ENCODE results near the gene SLC1A7.

The SLC1A7 gene

DNA sequence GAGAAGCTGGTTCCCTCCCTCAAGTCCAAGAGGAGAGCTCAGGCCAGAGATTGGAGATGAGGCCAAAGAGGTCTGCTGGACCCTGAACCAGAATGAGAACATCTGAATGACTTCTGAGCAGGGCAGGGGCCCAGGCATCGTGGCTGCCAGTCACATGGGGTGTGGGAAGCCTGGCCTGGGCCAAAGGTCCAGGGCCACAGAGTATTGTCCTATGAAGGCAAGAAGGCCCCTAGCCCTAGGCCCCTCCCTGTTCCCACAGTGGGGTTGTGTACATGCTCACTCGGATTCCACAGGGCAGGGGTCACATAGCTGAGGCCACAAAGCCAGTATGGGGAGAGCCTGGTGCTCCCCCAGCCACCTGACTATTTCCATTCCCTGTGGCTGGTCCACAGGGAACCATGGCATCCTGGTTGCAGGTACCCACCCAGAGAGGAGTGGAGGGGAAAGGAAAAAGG, 18.5 kb upstream of the SLC1A7 start:
- DNase-seq (ENCODE audit: low spot score) = no peak

DNA sequence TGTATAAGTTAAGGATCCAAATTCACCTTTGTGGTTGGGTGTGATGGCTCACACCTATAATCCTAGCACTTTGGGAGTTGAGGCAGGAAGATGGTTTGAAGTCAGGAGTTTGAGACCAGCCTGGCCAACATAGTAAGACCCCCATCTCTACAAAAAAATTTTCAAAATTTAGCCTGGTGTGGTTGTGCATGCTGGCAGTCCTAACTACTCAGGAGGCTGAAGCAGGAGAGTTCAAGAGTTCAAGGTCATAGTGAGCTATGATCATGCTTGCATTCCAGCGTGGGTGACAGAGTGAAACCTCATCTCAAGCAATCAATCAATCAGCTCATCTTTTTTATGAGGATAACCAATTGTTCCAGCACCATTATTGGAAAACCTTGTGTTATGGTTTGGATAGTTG, 16.5 kb upstream of the SLC1A7 start:
- DNase-seq (ENCODE audit: low spot score) = no peak

GRCh38 chr1:53156783-53157182, 14.3 kb upstream of the SLC1A7 start:
- DNase-seq (ENCODE audit: low spot score) = no peak

DNA sequence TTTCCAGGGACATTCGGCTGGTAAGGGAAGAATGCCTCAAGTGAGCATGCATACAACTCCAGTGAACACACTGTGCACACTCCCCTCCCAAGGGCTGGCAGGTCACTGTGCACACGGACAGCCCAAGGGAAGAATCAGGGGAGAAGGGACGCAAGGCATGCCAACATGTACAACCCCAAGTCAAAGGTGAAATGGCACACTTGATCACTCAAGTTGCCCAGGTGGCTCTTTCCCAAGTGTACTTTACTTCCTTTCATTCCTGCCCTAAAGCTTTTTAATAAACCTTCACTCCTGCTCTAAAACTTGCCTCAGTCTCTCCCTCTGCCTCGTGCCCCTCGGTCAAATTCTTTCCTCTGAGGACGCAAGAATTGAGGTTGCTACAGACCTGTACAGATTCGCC, 13.5 kb upstream of the SLC1A7 start:
- no peak for DNase-seq (ENCODE audit: low spot score)

- DNase-seq (ENCODE audit: low spot score) = no peak
Measured at GRCh38 chr1:53155534-53155933, 13.1 kb upstream of the SLC1A7 start.

DNA sequence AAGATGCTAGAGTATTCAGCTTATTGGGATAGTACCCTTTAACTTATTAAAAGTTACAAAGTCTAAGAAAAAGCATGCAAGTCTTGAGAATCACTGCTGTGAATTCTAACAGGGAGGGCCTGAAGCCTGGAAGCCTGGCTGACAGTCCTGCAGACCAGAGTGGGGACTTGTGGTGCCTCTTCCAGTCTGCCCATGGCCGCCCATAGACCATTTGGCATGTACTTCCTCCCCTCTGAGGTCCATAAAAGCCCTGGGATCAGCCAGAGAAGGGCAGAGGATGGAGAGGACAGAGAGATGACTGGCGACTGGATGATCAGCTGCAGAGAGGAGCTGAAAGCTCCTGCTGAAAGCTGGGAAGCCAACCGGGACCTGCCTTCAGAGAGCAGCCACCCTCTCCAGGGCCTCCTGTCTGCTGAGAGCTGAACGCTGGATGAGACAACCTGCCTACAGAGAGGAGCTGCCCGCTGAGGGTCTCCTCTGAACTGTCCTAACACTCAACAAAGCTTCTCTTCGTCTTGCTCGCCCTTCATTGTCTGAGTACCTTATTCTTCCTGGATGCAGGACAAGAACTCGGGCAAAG, 12.5 kb upstream of the SLC1A7 start:
- no peak for DNase-seq (ENCODE audit: low spot score)

- DNase-seq (ENCODE audit: low spot score) = no peak
Measured at GRCh38 chr1:53153752-53154151, 11.3 kb upstream of the SLC1A7 start.

DNA sequence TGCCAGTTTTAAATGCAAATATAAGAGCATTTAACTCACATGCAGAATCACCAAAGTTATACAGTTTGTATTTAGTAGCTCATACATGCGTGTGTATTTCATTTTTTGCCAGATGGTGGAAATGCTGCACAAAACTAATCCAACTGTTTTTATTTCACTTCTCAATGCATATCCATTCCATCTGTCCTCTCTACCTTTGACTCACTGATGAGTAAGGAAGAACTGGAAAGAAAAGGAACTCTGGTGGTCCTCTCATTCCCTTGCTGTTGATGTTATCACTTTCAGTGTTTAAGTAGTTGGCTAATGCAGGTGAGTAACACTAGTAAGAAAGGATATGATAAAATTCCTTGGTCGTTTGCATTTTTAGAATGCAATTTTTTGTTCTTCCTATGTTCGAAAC, 5.7 kb upstream of the SLC1A7 start:
- no peak for DNase-seq (ENCODE audit: low spot score)

DNA sequence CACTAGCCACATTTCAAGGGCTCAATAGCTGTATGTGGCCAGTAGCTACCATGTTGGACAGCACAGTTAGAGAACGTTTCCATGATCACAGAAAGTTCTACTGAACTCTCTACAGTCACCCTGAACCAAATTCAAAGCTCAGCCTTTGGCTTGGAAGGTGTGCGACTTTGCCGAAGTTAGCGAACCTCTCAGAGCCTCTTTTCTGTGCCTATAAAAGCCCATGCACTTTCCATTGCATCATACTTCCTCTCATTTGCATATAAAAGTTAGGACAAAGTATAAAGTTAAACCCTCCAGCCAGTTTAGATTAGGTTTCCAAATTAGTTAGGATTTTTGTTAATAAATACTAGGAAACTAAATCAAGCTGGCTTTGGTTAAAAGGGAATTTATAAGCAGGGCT, 4.7 kb upstream of the SLC1A7 start:
- DNase-seq (ENCODE audit: low spot score) = no peak

GRCh38 chr1:53145942-53146708, 3.7 kb upstream of the SLC1A7 start:
- no peak for DNase-seq (ENCODE audit: low spot score)

DNA sequence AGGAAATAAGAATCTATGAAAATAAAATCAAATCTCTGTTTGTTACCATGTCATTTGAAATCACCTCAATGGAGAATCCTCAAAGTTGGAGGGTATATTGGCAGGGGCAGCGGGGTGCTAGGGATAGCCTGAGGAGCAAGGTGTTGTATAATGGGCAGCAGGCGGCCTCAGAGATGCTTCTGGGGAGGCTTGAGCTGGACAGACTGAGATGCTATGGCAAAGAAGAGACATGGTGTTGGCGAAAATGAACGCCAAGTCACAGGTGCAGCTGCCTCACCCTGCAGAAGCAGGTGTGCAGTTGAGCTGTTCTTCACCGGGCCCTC, 3.1 kb upstream of the SLC1A7 start:
- no peak for DNase-seq (ENCODE audit: low spot score)

DNA sequence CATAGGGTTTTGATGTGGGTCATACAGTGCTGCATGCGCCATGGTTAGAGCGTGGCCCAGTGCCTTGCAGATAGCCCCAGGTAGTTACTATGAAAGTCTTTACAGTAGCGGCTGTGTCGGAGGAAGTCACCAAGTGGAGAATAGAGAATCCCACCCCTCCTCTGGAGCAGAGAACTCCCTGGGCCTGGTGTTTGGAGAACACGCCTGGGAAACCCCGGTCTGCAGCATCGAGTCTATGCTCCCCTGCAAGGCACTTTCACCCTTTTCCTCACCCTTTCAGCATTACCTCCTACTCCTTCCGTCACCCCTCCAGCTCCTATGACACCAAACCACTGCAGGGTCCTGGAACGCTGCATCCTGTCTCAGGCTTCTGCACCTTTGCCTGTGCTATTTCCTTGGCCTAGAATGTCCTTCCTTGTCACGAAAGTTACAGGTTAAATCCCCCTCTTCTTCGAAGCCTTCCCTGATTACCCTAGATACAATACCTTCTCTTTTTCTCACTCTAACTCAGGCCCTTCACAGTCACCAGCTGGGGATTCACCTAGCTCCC, 2.7 kb upstream of the SLC1A7 start:
- DNase-seq (ENCODE audit: low spot score) = no peak

DNA sequence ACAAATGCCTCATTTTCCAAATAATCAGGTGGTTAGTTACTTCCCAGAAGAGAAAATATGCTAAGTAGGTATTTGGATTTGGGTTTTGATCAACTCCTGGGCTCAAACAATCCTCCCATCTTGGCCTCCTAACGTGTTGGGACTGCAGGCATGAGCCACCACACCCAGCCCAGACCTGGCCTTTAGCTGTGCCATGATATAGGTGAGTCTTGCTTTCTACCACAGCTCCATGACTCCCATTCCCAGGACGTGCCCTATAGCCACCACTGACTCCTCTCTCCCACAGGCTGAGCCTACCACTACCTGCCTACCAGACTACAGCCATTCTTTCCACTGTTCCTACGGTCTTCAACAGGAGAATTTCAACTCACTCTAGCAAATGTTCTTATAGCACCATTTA, 1.8 kb upstream of the SLC1A7 start:
- no peak for DNase-seq (ENCODE audit: low spot score)

- no peak for DNase-seq (ENCODE audit: low spot score)
Measured at GRCh38 chr1:53143527-53143926, 1.1 kb upstream of the SLC1A7 start.

DNA sequence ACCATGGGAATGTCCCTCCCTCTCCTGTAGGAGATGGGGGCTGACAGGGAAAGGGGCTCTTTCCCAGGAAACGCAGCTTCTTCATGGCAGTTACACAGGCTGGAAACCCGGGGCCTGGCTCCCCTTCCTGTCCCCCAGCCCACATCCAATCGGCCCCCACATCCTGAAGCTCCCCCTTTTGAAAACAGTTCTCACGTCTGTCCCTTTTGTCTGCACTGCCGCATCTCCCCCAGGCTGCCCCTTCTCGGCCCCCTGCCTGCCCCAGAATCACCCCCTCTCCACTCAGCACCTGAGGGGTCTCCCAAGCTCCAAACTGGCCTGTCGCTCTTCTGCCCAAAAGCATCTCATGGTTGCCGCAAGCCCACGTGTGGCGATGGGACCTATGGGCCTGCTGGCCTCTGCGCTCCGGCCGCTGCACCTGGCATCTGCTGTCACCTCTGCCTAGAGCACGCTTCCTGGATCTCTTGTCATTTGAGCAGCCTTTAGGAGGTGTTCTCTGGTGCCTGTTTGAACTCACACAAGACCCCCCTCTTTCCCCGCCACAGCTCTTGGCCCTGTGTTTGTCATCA, 867 bp downstream of the SLC1A7 start:
- DNase-seq (ENCODE audit: low spot score) = no peak

GRCh38 chr1:53140451-53140850, 2.0 kb downstream of the SLC1A7 start:
- DNase-seq (ENCODE audit: low spot score) = no peak

DNA sequence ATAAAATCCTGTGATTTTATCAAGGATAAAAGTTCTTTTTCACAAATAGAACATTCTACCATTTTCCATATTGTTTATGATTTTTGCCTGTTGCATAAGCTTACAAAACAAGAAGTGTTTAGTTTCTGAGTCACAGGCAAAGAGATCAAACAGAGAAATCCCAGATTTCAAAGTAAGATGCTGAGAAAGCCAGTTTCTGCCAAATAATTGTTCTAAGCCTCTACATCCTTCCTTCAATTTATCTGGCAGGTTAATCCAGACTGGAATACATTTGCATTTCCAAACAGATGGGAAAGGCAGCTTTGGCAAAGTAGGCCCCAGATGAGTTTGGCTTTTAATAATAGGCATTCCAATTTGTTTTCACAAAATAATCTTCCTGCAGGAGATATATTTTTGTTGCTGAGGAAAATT, 2.5 kb downstream of the SLC1A7 start:
- DNase-seq (ENCODE audit: low spot score) = no peak

GRCh38 chr1:53138991-53139884, 3.2 kb downstream of the SLC1A7 start:
- no peak for DNase-seq (ENCODE audit: low spot score)

GRCh38 chr1:53137729-53138128, 4.7 kb downstream of the SLC1A7 start:
- no peak for DNase-seq (ENCODE audit: low spot score)

- no peak for DNase-seq (ENCODE audit: low spot score)
Measured at GRCh38 chr1:53135735-53136114, 6.7 kb downstream of the SLC1A7 start.

DNA sequence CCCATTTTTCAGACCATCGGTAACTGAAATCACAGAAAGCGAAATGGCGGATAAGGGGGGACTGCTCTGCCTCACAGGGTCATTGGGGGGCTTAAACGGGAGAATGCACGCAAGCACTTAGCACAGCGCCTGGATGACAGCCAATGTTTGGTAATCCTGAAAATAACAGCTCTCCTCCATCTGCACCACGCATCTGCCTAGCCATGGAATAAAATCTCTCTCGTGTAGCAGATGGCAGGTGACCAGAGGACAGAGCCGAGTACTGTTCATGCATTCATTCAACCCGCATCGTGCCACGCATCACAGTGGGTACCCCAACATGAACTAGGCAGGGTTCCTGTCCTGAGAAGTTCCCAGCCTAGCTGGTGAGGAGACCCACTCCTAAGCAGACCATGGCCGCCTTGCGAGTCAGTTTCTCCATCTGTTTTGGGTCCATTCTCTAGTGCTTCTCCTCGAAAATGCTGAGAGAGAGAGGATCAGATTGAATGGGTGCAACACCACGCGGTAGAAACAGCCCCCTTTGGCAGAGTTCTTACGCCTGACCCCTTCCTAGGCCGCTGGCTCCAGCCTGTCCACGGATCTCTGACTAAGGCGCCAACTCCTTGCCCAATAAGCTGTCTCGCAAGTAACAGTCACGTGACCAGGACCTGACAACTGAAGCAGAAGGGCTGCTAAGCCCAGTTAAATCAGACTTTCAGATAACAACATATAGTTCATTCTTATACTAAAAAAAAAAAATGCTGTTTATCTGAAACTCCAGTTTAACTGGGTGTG, 7.3 kb downstream of the SLC1A7 start:
- no peak for DNase-seq (ENCODE audit: low spot score)

GRCh38 chr1:53134042-53134485, 8.4 kb downstream of the SLC1A7 start:
- no peak for DNase-seq (ENCODE audit: low spot score)
